CD4-positive, alpha-beta T cell treated with Interleukin-4 for 4 hours (primary cell): ENCODE measurements around the gene ALAD.

Experiments
- DNase-seq: peaks from one replicate; pipeline ENCODE4 v3.0.0-alpha.2; 2020

ALAD gene

DNA sequence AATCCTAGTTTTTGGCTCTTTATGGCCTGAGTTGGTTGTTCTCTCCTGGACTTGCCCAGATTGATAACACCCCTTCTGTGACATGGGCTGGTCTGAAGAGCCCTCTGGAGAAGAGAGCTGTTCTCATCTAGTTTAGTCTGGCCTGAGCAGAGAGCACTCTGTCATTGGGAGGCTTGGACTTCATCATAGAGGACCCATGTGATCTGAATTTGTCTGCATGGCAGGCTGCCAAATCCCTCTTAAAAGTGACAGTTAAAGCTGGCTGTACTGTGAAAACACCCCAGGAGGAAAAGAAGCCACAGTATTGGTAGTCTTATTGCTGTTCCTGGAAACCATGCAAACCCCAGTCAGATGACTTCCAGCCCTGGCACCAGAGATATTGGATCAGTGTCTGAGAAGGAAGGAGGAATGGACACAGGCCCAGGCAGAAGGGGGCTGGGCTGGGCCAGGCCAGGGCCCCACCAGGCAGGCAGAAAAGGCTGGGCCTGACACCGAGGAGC, 57.3 kb downstream of the ALAD start:
- no peak for DNase-seq

DNA sequence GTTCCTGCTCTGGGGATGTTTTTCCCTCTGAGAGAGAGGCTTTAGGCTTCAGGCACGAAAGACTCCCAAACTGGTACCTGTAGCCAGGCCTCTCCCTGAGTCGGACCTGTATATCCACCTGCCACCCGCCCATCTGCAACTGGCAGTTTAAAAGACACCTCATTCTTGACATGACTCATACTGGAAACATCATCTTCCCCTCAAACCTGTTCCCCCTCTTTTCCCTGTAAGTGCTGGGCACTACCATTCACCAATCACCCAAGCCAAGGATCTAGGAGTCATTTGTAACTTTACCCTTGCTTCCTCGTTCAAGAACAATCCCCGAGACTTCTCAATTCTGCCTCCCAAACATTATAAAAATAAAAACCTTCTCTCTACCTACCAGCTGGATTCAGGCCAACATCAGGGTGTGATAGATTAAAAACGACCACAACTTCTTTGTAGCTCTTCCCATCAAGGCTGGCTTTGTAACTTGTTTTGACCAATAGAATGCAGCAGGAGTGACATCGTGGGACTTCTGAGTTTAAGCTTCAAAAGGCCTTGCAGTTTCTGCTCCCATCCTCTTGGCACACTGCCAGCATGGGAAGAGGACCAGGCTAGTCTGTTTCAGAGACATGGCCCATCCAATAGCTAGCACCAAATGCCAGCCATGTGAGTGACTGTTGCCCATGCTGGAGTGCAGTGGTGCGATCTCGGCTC, 59.2 kb downstream of the ALAD start:
- peak; percentile 18 for DNase-seq

DNA sequence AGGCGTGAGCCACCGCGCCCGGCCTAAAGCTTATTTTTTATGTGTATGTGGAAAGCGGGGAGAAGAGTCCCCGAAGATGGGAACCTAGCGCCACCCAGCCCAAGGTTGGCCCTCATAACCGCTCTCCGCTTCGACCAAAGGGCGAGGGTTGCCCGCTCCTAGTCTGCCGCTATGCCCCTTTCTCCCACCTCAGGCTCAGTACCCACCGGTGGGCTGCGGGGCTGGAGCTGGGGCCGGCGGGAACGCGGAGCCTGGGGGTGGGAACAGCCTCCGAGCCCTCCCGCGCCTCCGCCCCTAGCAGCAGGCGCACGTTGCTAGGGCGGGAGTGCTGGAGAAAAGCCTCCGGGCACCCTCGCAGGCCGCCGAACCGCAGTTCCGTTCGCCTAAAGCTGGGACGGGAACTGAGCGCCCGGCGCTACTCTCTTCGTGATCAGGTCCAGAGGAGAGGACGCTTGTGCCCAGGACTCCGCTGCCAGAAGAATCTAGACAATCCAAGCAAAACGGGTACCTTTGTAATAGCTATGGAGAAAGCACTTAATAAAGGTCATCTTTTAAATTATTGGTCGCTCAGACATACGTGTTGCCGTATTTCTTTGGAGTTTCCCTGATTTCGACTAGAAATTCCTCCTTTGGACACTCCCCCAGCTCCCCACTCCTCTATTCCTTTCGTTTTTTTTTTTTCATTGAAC, 60.9 kb downstream of the ALAD start, which contains the start of gene WDR31:
Gene WDR31 (minus strand): TSS at position 265 of the 689 bp plus-strand sequence. CDS start 8,253 bp downstream, outside the sequence.
- peak; percentile 77 for DNase-seq

DNA sequence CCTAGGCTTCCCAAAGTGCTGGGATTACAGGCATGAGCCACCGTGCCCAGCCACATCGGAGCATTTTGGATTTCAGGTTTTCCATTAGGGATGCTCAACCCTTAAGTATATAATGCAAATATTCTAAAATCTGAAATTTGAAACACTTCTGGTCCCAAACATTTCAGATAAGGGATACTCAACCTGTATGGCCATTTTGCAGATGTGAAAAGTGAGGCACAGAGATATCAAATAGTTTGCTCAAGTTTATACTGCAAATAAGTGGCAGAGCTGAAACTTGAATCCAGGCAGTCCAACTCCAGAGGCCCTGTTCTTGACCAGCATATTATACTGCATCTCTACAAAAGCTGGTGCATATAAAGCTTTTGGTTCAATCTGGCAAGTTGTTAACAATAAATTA, 63.4 kb downstream of the ALAD start:
- no peak for DNase-seq
